Endodermal cell (in vitro differentiated cells): ENCODE results near the gene ROBO4. TPM values are rescaled to one million over a fixed set of nuclear protein-coding genes. Genes with fewer than 3 reads are reported as not detected.

ENCODE experiments used
- DNase-seq: peaks from one replicate; pipeline ENCODE4 v3.0.0-alpha.2; 2017
- H3K27ac ChIP-seq: 2 replicates; pipeline ENCODE4 v1.5.1; 2013; ENCODE audit warnings: mild to moderate bottlenecking, low read depth, low read length, moderate library complexity
- H3K27me3 ChIP-seq: 2 replicates; pipeline ENCODE4 v1.6.1; 2013; ENCODE audit warnings: mild to moderate bottlenecking, low read length, moderate library complexity; ENCODE audit not compliant: insufficient read depth, control insufficient read depth, poor library complexity, severe bottlenecking
- H3K36me3 ChIP-seq: 2 replicates; pipeline ENCODE4 v1.7.0; 2013; ENCODE audit warnings: mild to moderate bottlenecking, low read length, moderate library complexity; ENCODE audit not compliant: control insufficient read depth, insufficient read depth
- H3K4me1 ChIP-seq: one replicate; pipeline ENCODE4 v1.7.0; 2013; ENCODE audit warnings: low read length; ENCODE audit not compliant: control insufficient read depth, insufficient read depth
- H3K4me3 ChIP-seq: 2 replicates; pipeline ENCODE4 v1.5.1; 2013; ENCODE audit warnings: mild to moderate bottlenecking, low read length, moderate library complexity
- H3K9ac ChIP-seq: 2 replicates; pipeline ENCODE4 v1.6.1; 2013; ENCODE audit warnings: mild to moderate bottlenecking, low read length, moderate library complexity; ENCODE audit not compliant: poor library complexity, severe bottlenecking; ENCODE audit errors: extremely low read depth
- H3K9me3 ChIP-seq: 2 replicates; pipeline ENCODE4 v1.6.1; 2013; ENCODE audit warnings: mild to moderate bottlenecking, low read length, moderate library complexity; ENCODE audit not compliant: control insufficient read depth
- H3K27ac Mint-ChIP-seq: 2 replicates; pipeline ENCODE4 v1.8.0; 2020; ENCODE audit warnings: mixed read lengths
- H3K27me3 Mint-ChIP-seq: 2 replicates; pipeline ENCODE4 v1.8.0; 2021; ENCODE audit warnings: mild to moderate bottlenecking, mixed read lengths; ENCODE audit not compliant: insufficient read depth
- H3K36me3 Mint-ChIP-seq: 2 replicates; pipeline ENCODE4 v1.8.0; 2020; ENCODE audit warnings: low read depth, mixed read lengths
- H3K4me1 Mint-ChIP-seq: 2 replicates; pipeline ENCODE4 v1.8.0; 2020; ENCODE audit warnings: mixed read lengths
- H3K4me3 Mint-ChIP-seq: 2 replicates; pipeline ENCODE4 v1.8.0; 2020; ENCODE audit warnings: mild to moderate bottlenecking, moderate library complexity, mixed read lengths
- H3K9me3 Mint-ChIP-seq: 2 replicates; pipeline ENCODE4 v1.8.0; 2020; ENCODE audit warnings: mild to moderate bottlenecking, mixed read lengths
- WGBS, 2 experiments: methylation state at CpG; one replicate each; pipeline versions ENCODE4 v1.1.5 to v1.1.7; 2013; ENCODE audit warnings: missing lambda C conversion rate in 2 of 2, mixed read lengths in 1 of 2; ENCODE audit not compliant: insufficient coverage in 1 of 2, insufficient read length in 1 of 2; 5-methylcytosine and 5-hydroxymethylcytosine counted together
- total RNA-seq, 2 donors: library from RNA; stranded (reverse); fragmentation: NEBNext Ultra II Directional in 1 of 2; extraction: Animal tissue kit (Norgen Biotek cat#: 25700) in 1 of 2; gene quantifications; 2 replicates in 1 of 2; 3 replicates in 1 of 2; pipeline ENCODE4 v1.2.1, GENCODE V29; 2021
- TF ChIP-seq, protein P1 (sequence below): fragments of 200-600 bp; sonication (generic); conservative IDR thresholded peaks from 2 replicates; pipeline ENCODE4 v1.5.0; 2021; ENCODE audit warnings: antibody characterized with exemption, mild to moderate bottlenecking

The ROBO4 gene
- total RNA-seq, 2 donors from 2014 or later: 0.59 TPM; not detected in 1

DNA sequence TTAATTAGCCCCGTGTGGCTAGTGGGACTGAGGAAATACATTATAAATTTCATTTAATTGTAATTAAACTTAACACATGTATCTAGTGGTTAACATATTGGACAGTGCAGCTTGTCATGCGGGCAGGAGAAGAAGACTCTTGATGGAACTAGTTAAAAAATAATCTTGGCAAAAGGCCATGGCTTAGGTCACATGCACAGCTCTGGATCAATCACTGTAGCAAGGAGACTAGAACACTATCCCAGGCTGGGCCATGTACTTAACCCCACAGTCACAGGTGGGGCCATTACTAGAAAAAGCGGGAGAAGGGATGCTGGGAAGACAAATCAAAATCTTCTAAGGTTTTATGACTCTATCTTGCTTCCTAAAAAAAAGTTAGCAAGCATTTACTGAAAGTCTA, 46.9 kb upstream of the ROBO4 start:
- H3K9me3 Mint-ChIP-seq: peaks cover 2% of the 10 kb centered on the region
- Histone ChIP-seq H3K27me3 (peaks cover 37% of the 10 kb centered on the region), H3K4me1 (no peaks in the 10 kb centered on the region), H3K27ac (no peak overlapping the region), H3K36me3 (no peaks in the 10 kb centered on the region), H3K9me3 (no peaks in the 10 kb centered on the region), H3K4me3 (no peak overlapping the region), H3K9ac (no peak overlapping the region)
- H3K36me3 Mint-ChIP-seq: no peaks in the 10 kb centered on the region
- H3K27ac Mint-ChIP-seq: no peak overlapping the region
- no peak for DNase-seq
- no peak overlapping the region for H3K4me3 Mint-ChIP-seq
- 95 to 100% methylated on average over 1 to 2 of the region's 3 CpGs for WGBS, 2 experiments
- no peaks in the 10 kb centered on the region for H3K4me1 Mint-ChIP-seq
- TF ChIP-seq, protein P1, sequence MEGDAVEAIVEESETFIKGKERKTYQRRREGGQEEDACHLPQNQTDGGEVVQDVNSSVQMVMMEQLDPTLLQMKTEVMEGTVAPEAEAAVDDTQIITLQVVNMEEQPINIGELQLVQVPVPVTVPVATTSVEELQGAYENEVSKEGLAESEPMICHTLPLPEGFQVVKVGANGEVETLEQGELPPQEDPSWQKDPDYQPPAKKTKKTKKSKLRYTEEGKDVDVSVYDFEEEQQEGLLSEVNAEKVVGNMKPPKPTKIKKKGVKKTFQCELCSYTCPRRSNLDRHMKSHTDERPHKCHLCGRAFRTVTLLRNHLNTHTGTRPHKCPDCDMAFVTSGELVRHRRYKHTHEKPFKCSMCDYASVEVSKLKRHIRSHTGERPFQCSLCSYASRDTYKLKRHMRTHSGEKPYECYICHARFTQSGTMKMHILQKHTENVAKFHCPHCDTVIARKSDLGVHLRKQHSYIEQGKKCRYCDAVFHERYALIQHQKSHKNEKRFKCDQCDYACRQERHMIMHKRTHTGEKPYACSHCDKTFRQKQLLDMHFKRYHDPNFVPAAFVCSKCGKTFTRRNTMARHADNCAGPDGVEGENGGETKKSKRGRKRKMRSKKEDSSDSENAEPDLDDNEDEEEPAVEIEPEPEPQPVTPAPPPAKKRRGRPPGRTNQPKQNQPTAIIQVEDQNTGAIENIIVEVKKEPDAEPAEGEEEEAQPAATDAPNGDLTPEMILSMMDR: no peak
- H3K27me3 Mint-ChIP-seq: peaks cover 53% of the 10 kb centered on the region

DNA sequence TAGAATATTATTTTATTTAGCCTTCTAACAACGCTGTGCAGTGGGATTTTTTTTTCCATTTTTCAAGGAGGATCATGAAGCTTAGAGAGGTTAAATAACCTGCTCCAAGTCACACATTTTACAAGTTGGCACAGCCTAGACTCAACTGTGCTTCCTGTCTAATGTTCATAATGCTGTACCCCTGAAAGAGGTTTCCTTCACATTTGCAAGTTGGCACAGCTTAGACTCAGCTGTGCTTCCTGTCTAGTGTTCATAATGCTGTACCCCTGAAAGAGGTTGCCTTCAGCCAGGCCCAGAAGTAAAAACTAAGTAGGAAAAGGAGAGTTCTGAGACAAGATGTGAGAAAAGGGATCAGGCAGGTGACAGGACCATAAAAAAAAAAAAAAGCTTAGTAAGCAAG, 46.1 kb upstream of the ROBO4 start:
- Mint-ChIP-seq H3K27me3 (peaks cover 51% of the 10 kb centered on the region), H3K36me3 (no peaks in the 10 kb centered on the region), H3K4me1 (no peaks in the 10 kb centered on the region), H3K4me3 (no peak overlapping the region), H3K9me3 (peaks cover 2% of the 10 kb centered on the region), H3K27ac (no peak overlapping the region)
- H3K27ac ChIP-seq: no peak overlapping the region
- WGBS, 2 experiments: 85 to 100% methylated on average over 1 of the region's 1 CpG
- H3K27me3 ChIP-seq: peaks cover 29% of the 10 kb centered on the region
- no peak for DNase-seq
- H3K9me3 ChIP-seq: no peaks in the 10 kb centered on the region
- H3K4me1 ChIP-seq: no peaks in the 10 kb centered on the region
- no peak overlapping the region for H3K4me3 ChIP-seq
- TF ChIP-seq, protein P1: no peak
- no peak overlapping the region for H3K9ac ChIP-seq
- no peaks in the 10 kb centered on the region for H3K36me3 ChIP-seq

DNA sequence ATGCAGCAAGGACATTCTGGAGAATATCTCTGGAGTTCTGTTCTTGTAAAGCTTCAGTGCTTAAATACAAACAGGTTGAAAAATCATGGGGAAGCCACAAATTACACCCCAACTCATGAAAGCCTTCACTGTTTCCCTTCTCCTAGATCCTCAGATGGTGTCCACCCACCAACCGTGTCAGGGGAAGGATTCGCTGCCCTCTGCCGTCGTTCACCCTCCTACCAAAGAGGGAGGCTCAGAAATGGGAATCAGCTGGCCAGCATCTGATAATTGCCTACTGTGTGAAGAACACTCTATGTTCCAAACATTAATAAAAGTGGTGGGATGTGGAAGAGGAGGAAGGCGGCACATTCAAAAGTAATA, 45.6 kb upstream of the ROBO4 start:
- H3K27me3 ChIP-seq: peaks cover 28% of the 10 kb centered on the region
- no peaks in the 10 kb centered on the region for H3K36me3 ChIP-seq
- Mint-ChIP-seq H3K4me1 (no peaks in the 10 kb centered on the region), H3K27me3 (peaks cover 50% of the 10 kb centered on the region), H3K9me3 (no peaks in the 10 kb centered on the region), H3K27ac (no peak overlapping the region), H3K4me3 (no peak overlapping the region), H3K36me3 (no peaks in the 10 kb centered on the region)
- DNase-seq: no peak
- WGBS, 2 experiments: 80% methylated on average over 5 of the region's 5 CpGs; no CpG with 5 or more reads in 1 of the 2 experiments
- H3K27ac ChIP-seq: no peak overlapping the region
- no peak overlapping the region for H3K9ac ChIP-seq
- no peaks in the 10 kb centered on the region for H3K4me1 ChIP-seq
- no peaks in the 10 kb centered on the region for H3K9me3 ChIP-seq
- TF ChIP-seq, protein P1: no peak
- H3K4me3 ChIP-seq: no peak overlapping the region
